GM19372 (cell line): ENCODE results near the gene ZNF334.

Source experiments
- ATAC-seq: cut with Tn5 transposase; IDR thresholded peaks from one replicate; pipeline ENCODE4 v1.9.1; 2021; ENCODE audit warnings: mild to moderate bottlenecking, low read depth, moderate library complexity; ENCODE audit not compliant: unreplicated experiment

Gene ZNF334

GRCh38 chr20:46491354-46491753 lies 22.0 kb downstream of the ZNF334 start:
- ATAC-seq: no peak

GRCh38 chr20:46488451-46488850 lies 24.9 kb downstream of the ZNF334 start:
- ATAC-seq: no peak

GRCh38 chr20:46487628-46488027 lies 25.7 kb downstream of the ZNF334 start:
- no peak for ATAC-seq

- ATAC-seq: no peak
Measured at GRCh38 chr20:46485431-46485830, 27.9 kb downstream of the ZNF334 start.

- no peak for ATAC-seq
Measured at GRCh38 chr20:46484954-46485353, 28.4 kb downstream of the ZNF334 start.

- no peak for ATAC-seq
Measured at GRCh38 chr20:46483879-46484278, 29.5 kb downstream of the ZNF334 start.

- ATAC-seq: no peak
Measured at GRCh38 chr20:46482864-46483263, 30.5 kb downstream of the ZNF334 start.

- no peak for ATAC-seq
Measured at GRCh38 chr20:46477640-46478039, 35.7 kb downstream of the ZNF334 start.

GRCh38 chr20:46477225-46477624 lies 36.1 kb downstream of the ZNF334 start:
- ATAC-seq: no peak

- no peak for ATAC-seq
Measured at GRCh38 chr20:46468508-46468907, 44.9 kb downstream of the ZNF334 start.

GRCh38 chr20:46464451-46464850 lies 48.9 kb downstream of the ZNF334 start:
- ATAC-seq: no peak

GRCh38 chr20:46463852-46464251 lies 49.5 kb downstream of the ZNF334 start:
- ATAC-seq: no peak

GRCh38 chr20:46461808-46462207 lies 51.6 kb downstream of the ZNF334 start:
- ATAC-seq: no peak

- ATAC-seq: no peak
Measured at GRCh38 chr20:46458866-46459750, 54.3 kb downstream of the ZNF334 start.

GRCh38 chr20:46456255-46457028 lies 56.9 kb downstream of the ZNF334 start:
- no peak for ATAC-seq

- no peak for ATAC-seq
Measured at GRCh38 chr20:46455729-46456128, 57.6 kb downstream of the ZNF334 start.
